Glutamatergic neuron (in vitro differentiated cells): Measurements from ENCODE around the gene RLN3. TPM values are rescaled to one million over a fixed set of nuclear protein-coding genes. Genes with fewer than 3 reads are reported as not detected.

Experiments
- DNase-seq: peaks from one replicate; pipeline ENCODE4 v3.0.0; 2022
- H3K27ac Mint-ChIP-seq: one replicate; pipeline ENCODE4 v1.8.0; 2020; ENCODE audit warnings: mild to moderate bottlenecking, mixed read lengths, inconsistent platforms; ENCODE audit not compliant: unreplicated experiment
- H3K27me3 Mint-ChIP-seq: one replicate; pipeline ENCODE4 v1.8.0; 2020; ENCODE audit warnings: mild to moderate bottlenecking, moderate library complexity, mixed read lengths, inconsistent platforms; ENCODE audit not compliant: unreplicated experiment
- H3K36me3 Mint-ChIP-seq: one replicate; pipeline ENCODE4 v1.8.0; 2020; ENCODE audit warnings: mild to moderate bottlenecking, mixed read lengths, inconsistent platforms; ENCODE audit not compliant: unreplicated experiment
- H3K4me1 Mint-ChIP-seq: one replicate; pipeline ENCODE4 v1.8.0; 2020; ENCODE audit warnings: mild to moderate bottlenecking, low read depth, mixed read lengths, inconsistent platforms; ENCODE audit not compliant: unreplicated experiment
- H3K4me3 Mint-ChIP-seq: one replicate; pipeline ENCODE4 v1.8.0; 2020; ENCODE audit warnings: mild to moderate bottlenecking, mixed read lengths, inconsistent platforms; ENCODE audit not compliant: unreplicated experiment
- H3K9me3 Mint-ChIP-seq: one replicate; pipeline ENCODE4 v1.8.0; 2020; ENCODE audit warnings: mild to moderate bottlenecking, moderate library complexity, mixed read lengths, inconsistent platforms; ENCODE audit not compliant: unreplicated experiment
- CTCF ChIP-seq: fragments of 200-600 bp; sonication (generic); IDR thresholded peaks from one replicate; pipeline ENCODE4 v1.5.0; 2021; ENCODE audit not compliant: partially characterized antibody, unreplicated experiment
- total RNA-seq: library from RNA; stranded (reverse); fragmentation: NEBNext Ultra II Directional; extraction: Animal tissue kit (Norgen Biotek cat#: 25700); gene quantifications from one replicate; pipeline ENCODE4 v1.2.1, GENCODE V29; 2021; ENCODE audit not compliant: unreplicated experiment

The RLN3 gene
- total RNA-seq, 1 donor from 2014 or later: not detected

DNA sequence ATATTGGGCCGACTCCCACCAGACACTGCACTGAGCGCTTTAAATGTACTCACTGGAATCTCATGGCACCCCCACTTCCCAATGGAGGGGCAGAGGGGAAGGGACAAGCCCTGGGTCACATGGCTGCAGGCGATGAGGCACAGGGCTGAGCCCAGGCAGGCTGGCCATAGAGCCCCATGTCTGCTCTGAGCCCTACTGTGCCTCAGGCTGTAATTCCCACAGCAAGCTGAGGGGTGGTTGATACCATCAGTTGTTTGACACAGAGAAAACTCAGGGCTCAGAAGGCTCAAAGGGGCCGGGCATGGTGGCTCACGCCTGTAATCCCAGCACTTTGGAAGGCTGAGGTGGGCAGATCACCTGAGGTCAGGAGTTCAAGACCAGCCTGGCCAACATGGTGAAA, 46.9 kb upstream of the RLN3 start:
- H3K9me3 Mint-ChIP-seq: no peaks in the 10 kb centered on the region
- TF ChIP-seq CTCF: no peak
- peaks cover 8% of the 10 kb centered on the region for H3K4me1 Mint-ChIP-seq
- no peak for DNase-seq
- peaks cover 2% of the 10 kb centered on the region for H3K27me3 Mint-ChIP-seq
- no peak overlapping the region for H3K27ac Mint-ChIP-seq
- H3K36me3 Mint-ChIP-seq: no peaks in the 10 kb centered on the region
- H3K4me3 Mint-ChIP-seq: no peak overlapping the region

DNA sequence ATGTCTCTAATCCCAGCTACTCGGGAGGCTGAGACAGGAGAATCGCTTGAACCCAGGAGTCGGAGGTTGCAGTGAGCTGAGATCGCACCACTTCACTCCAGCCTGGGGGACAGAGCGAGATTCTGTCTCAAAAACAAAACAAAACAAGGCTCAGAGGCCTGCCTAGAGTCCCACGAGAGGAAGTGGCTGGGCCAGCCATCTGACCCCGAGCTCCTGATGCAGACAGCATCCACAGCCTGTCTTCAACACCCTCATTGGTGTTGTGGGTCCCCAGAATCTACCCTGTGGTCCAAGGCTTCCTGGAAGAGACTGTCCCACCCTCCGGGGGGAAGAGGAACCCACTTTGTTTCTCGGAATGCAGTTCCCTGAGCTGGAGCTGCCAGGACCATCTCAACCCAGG, 46.5 kb upstream of the RLN3 start:
- H3K4me3 Mint-ChIP-seq: no peak overlapping the region
- peaks cover 2% of the 10 kb centered on the region for H3K27me3 Mint-ChIP-seq
- peaks cover 8% of the 10 kb centered on the region for H3K4me1 Mint-ChIP-seq
- DNase-seq: no peak
- H3K27ac Mint-ChIP-seq: no peak overlapping the region
- H3K9me3 Mint-ChIP-seq: no peaks in the 10 kb centered on the region
- no peak for TF ChIP-seq CTCF
- H3K36me3 Mint-ChIP-seq: no peaks in the 10 kb centered on the region

DNA sequence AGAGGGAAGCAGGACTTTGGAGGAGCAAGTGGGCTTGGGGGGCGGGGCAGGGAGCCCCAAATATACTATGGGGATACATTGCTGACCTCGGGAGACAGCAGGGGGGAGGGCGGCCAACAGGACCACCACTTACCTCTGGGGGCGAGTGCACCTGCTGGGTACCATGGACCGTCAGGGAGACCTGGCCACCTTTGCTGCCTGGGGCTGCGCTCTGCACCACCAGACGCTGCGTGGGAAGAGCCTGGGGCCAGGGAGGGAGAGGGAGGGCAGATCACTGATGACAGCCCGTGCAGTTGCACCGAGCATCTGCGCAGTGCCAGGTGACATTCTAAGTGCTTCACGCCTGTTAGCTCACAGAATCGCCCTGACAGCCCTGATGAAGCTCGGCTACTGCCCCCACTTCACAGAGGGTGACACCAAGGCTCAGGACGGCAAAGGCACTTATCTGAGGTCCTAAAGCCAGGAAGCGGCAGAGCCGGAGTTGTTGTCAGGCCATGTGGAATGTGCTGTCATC, 45.9 kb upstream of the RLN3 start:
- no peaks in the 10 kb centered on the region for H3K9me3 Mint-ChIP-seq
- no peak for TF ChIP-seq CTCF
- H3K4me3 Mint-ChIP-seq: no peak overlapping the region
- no peaks in the 10 kb centered on the region for H3K36me3 Mint-ChIP-seq
- no peak for DNase-seq
- peaks cover 8% of the 10 kb centered on the region for H3K4me1 Mint-ChIP-seq
- H3K27me3 Mint-ChIP-seq: peaks cover 2% of the 10 kb centered on the region
- no peak overlapping the region for H3K27ac Mint-ChIP-seq

DNA sequence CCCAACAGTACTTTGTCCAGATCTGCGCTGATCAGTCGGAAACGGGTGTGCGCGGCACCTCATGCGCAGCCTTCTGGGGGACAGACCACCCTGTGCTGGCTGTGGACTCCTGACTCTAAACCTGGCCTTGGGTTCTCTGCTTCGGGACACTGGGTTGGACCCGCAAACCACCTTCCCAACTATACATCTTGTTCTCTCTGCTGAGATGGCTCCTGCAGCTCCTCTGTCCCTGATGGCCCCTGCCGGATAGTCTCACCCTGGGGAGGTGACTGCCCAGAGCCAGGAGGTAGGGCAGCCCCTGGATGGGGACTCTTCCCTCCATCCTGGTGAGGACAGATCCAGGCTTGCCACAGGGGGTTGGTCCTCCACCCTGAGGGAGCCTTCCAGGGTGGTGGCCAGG, 45.2 kb upstream of the RLN3 start:
- H3K9me3 Mint-ChIP-seq: no peaks in the 10 kb centered on the region
- H3K4me1 Mint-ChIP-seq: peaks cover 8% of the 10 kb centered on the region
- peaks cover 2% of the 10 kb centered on the region for H3K27me3 Mint-ChIP-seq

More for the DNA sequence above, 45.2 kb upstream of the RLN3 start:
- no peak for TF ChIP-seq CTCF
- Mint-ChIP-seq H3K36me3 (no peaks in the 10 kb centered on the region), H3K27ac (no peak overlapping the region), H3K4me3 (no peak overlapping the region)
- DNase-seq: no peak
